Kidney epithelial cell (primary cell): ENCODE results near the gene TTC9. TPM values are rescaled to one million over a fixed set of nuclear protein-coding genes. Genes with fewer than 3 reads are reported as not detected.

Source experiments
- DNase-seq: peaks from one replicate; pipeline ENCODE4 v3.0.0-alpha.2; 2010; ENCODE audit warnings: low read depth
- H3K27me3 ChIP-seq: 2 replicates; pipeline ENCODE4 v1.6.0; 2011; ENCODE audit warnings: low read length; ENCODE audit not compliant: control insufficient read depth, insufficient read depth
- H3K36me3 ChIP-seq: 2 replicates; pipeline ENCODE4 v1.5.1; 2011; ENCODE audit warnings: low read length; ENCODE audit not compliant: control insufficient read depth, insufficient read depth
- H3K4me3 ChIP-seq: 2 replicates; pipeline ENCODE4 v1.5.1; 2011; ENCODE audit warnings: low read depth, mild to moderate bottlenecking, control low read depth, low read length
- CTCF ChIP-seq: IDR thresholded peaks from 2 replicates; pipeline ENCODE4 v1.5.1; 2011; ENCODE audit warnings: mild to moderate bottlenecking, moderate library complexity, low read length, control low read depth, inconsistent platforms; ENCODE audit not compliant: insufficient read depth, poor library complexity, severe bottlenecking
- total RNA-seq: library from RNA; depleted of rRNA; stranded (reverse); fragments of >200 nt; gene quantifications from 2 replicates; pipeline ENCODE4 v1.2.3, GENCODE V29; 2015

Gene TTC9
- total RNA-seq: 16.5 and 18.1 TPM in 2 replicates

- no peak for DNase-seq
- peak within 1 kb of the TSS; percentile 66 for H3K4me3 ChIP-seq
- no peaks in the 10 kb centered on the region for H3K27me3 ChIP-seq
- no peak for TF ChIP-seq CTCF
- H3K36me3 ChIP-seq: no peaks in the 10 kb centered on the region
Observed at GRCh38 chr14:70641548-70642302, at the start of gene TTC9. TTC9 (plus strand) TSS chr14:70641916; CDS start chr14:70642130, 214 bp downstream.

GRCh38 chr14:70594461-70594860, 47.3 kb upstream of the TTC9 start:
- no peak for DNase-seq
- H3K27me3 ChIP-seq: no peaks in the 10 kb centered on the region
- H3K4me3 ChIP-seq: no peak overlapping the region
- no peaks in the 10 kb centered on the region for H3K36me3 ChIP-seq
- no peak for TF ChIP-seq CTCF

- TF ChIP-seq CTCF: no peak
- DNase-seq: no peak
- H3K27me3 ChIP-seq: no peaks in the 10 kb centered on the region
- no peak overlapping the region for H3K4me3 ChIP-seq
- no peaks in the 10 kb centered on the region for H3K36me3 ChIP-seq
Observed at GRCh38 chr14:70595443-70596185, 46.1 kb upstream of the TTC9 start.

GRCh38 chr14:70597731-70598130, 44.0 kb upstream of the TTC9 start:
- DNase-seq: no peak
- H3K36me3 ChIP-seq: no peaks in the 10 kb centered on the region
- H3K4me3 ChIP-seq: no peak overlapping the region
- TF ChIP-seq CTCF: no peak
- no peaks in the 10 kb centered on the region for H3K27me3 ChIP-seq

- Histone ChIP-seq H3K27me3 (no peaks in the 10 kb centered on the region), H3K36me3 (no peaks in the 10 kb centered on the region), H3K4me3 (peak overlapping the region; percentile 98)
- no peak for DNase-seq
- no peak for TF ChIP-seq CTCF
Observed at GRCh38 chr14:70599345-70599744, 42.4 kb upstream of the TTC9 start.
